HG02798 (cell line): ENCODE data around the gene TYSND1.
"Not testable (repeated sequence)": the region's sequence is repeated elsewhere in the genome, so short reads cannot be mapped to it uniquely, and the experiment has no call there.

ENCODE experiments used
- ATAC-seq: cut with Tn5 transposase; IDR thresholded peaks from one replicate; pipeline ENCODE4 v1.9.1; 2021; ENCODE audit warnings: mild to moderate bottlenecking; ENCODE audit not compliant: unreplicated experiment, poor library complexity

Gene TYSND1

GRCh38 chr10:70146489-70147258, at the start of gene TYSND1:
TSS of gene TYSND1 (minus strand) at chr10:70146700. CDS start at chr10:70146586, 114 bp downstream.
- ATAC-seq = peak; percentile 94

GRCh38 chr10:70193391-70193844, 46.9 kb upstream of the TYSND1 start:
- no peak for ATAC-seq

- ATAC-seq = no peak
Observed at GRCh38 chr10:70192326-70192968, 45.9 kb upstream of the TYSND1 start.

- no peak for ATAC-seq
Observed at GRCh38 chr10:70191972-70192305, 45.4 kb upstream of the TYSND1 start.

GRCh38 chr10:70191161-70191971, 44.9 kb upstream of the TYSND1 start:
- no peak for ATAC-seq

GRCh38 chr10:70190581-70190980, 44.1 kb upstream of the TYSND1 start:
- no peak for ATAC-seq

- ATAC-seq = no peak
Observed at GRCh38 chr10:70190102-70190501, 43.6 kb upstream of the TYSND1 start.

GRCh38 chr10:70188768-70189167, 42.3 kb upstream of the TYSND1 start:
- no peak for ATAC-seq

- no peak for ATAC-seq
Observed at GRCh38 chr10:70186571-70186970, 40.1 kb upstream of the TYSND1 start.

- ATAC-seq = no peak
Observed at GRCh38 chr10:70186090-70186489, 39.6 kb upstream of the TYSND1 start.

- ATAC-seq = no peak
Observed at GRCh38 chr10:70183304-70183703, 36.8 kb upstream of the TYSND1 start.

GRCh38 chr10:70179209-70179608, 32.7 kb upstream of the TYSND1 start:
- ATAC-seq = not testable (repeated sequence)

- ATAC-seq = no peak
Observed at GRCh38 chr10:70178139-70178725, 31.7 kb upstream of the TYSND1 start.

- ATAC-seq = no peak
Observed at GRCh38 chr10:70176441-70176840, 29.9 kb upstream of the TYSND1 start.

GRCh38 chr10:70175516-70175915, 29.0 kb upstream of the TYSND1 start:
- no peak for ATAC-seq

GRCh38 chr10:70174058-70174741, 27.7 kb upstream of the TYSND1 start:
- ATAC-seq = no peak

GRCh38 chr10:70169649-70170364, 23.3 kb upstream of the TYSND1 start:
- ATAC-seq = no peak

- ATAC-seq = no peak
Observed at GRCh38 chr10:70169011-70169410, 22.5 kb upstream of the TYSND1 start.

- ATAC-seq = no peak
Observed at GRCh38 chr10:70167246-70167645, 20.7 kb upstream of the TYSND1 start.
